HepG2 (cell line): ENCODE results near the gene RRAS. TPM values are rescaled to one million over a fixed set of nuclear protein-coding genes. Genes with fewer than 3 reads are reported as not detected.

Experiments
- ATAC-seq: fragments of 200-7000 bp; cut with Tn5 transposase; 3 replicates; pipeline ENCODE4 v1.9.1; 2020; ENCODE audit warnings: mild to moderate bottlenecking, moderate library complexity
- BruUV-seq: library from RNA; stranded (reverse); fragments of 400-500 nt; replicated peaks from 2 replicates; lab custom pipeline; 2021; lab: Mats Ljungman, UMichigan
- CTCF ChIA-PET: fragments of 300-600 bp; formaldehyde crosslinking; extraction: SDS; loops from one replicate; lab custom pipeline; 2021; ENCODE audit warnings: low total read pairs, inconsistent platforms, low intra/inter-chr PET ratio; lab: Yijun Ruan, JAX
- POLR2A ChIA-PET: fragments of 350-600 bp; sonication (Branson Sonifier 250); formaldehyde crosslinking; loops from one replicate; lab custom pipeline; 2020; ENCODE audit warnings: antibody characterized with exemption, inconsistent platforms; lab: Yijun Ruan, JAX
- DNase-seq: peaks from one replicate; pipeline ENCODE4 v3.0.0-alpha.2; 2015; ENCODE audit warnings: low spot score
- FAIRE-seq: peaks from 3 replicates; lab custom pipeline; 2011; peaks lifted over from hg19 to GRCh38; lab: Jason Lieb, UNC
- H2AFZ ChIP-seq: one replicate; pipeline ENCODE4 v1.6.1; 2011; ENCODE audit warnings: low read length, inconsistent platforms
- H3K27ac ChIP-seq: fragments of 300-600 bp; 3 replicates; pipeline ENCODE4 v1.8.0; 2011; ENCODE audit warnings: mixed run types, mild to moderate bottlenecking, mixed read lengths, low read length, inconsistent platforms; ENCODE audit not compliant: insufficient read depth; ENCODE audit errors: extremely low read length
- H3K27me3 ChIP-seq, 2 experiments: fragments of 200-600 bp in 1 of 2; 2 replicates in 1 of 2; 3 replicates in 1 of 2; pipeline versions ENCODE4 v1.6.0 to v1.8.0; 2011; ENCODE audit warnings: low read length in 2 of 2, mild to moderate bottlenecking in 2 of 2, moderate library complexity in 2 of 2, inconsistent platforms in 1 of 2; ENCODE audit not compliant: insufficient read depth in 2 of 2, control insufficient read depth in 1 of 2
- H3K36me3 ChIP-seq, 2 experiments: fragments of 200-600 bp in 1 of 2; replicated peaks in 1 of 2; 2 replicates in 1 of 2; 3 replicates in 1 of 2; pipeline versions ENCODE4 v1.5.1 to v1.8.0; 2011; ENCODE audit warnings: low read length in 2 of 2, inconsistent platforms in 1 of 2; ENCODE audit not compliant: insufficient read depth in 2 of 2, control insufficient read depth in 1 of 2
- H3K4me1 ChIP-seq: 2 replicates; pipeline ENCODE4 v1.5.1; 2012; ENCODE audit warnings: low read length, inconsistent platforms; ENCODE audit not compliant: insufficient read depth
- H3K4me2 ChIP-seq: 2 replicates; pipeline ENCODE4 v1.6.0; 2011; ENCODE audit warnings: low read depth, low read length, inconsistent platforms
- H3K4me3 ChIP-seq, 3 experiments: fragments of 200-600 bp in 1 of 3; sonication (generic), shearing (Covaris generic) in 1 of 3; replicated peaks in 1 of 3; 2 replicates each; pipeline ENCODE4 v1.5.1; 2011 to 2016; ENCODE audit warnings: low read length in 3 of 3, inconsistent platforms in 2 of 3, low read depth in 2 of 3, mild to moderate bottlenecking in 2 of 3, control low read depth in 1 of 3, mixed read lengths in 1 of 3; ENCODE audit not compliant: insufficient read depth in 1 of 3
- H3K79me2 ChIP-seq: one replicate; pipeline ENCODE4 v1.6.1; 2011; ENCODE audit warnings: low read length, inconsistent platforms; ENCODE audit not compliant: insufficient read depth
- H3K9ac ChIP-seq: 2 replicates; pipeline ENCODE4 v1.6.0; 2011; ENCODE audit warnings: mild to moderate bottlenecking, low read depth, low read length, inconsistent platforms; ENCODE audit not compliant: insufficient read depth
- H3K9me3 ChIP-seq: 2 replicates; pipeline ENCODE4 v1.5.1; 2012; ENCODE audit warnings: mild to moderate bottlenecking, low read length
- H4K20me1 ChIP-seq: 2 replicates; pipeline ENCODE4 v1.6.0; 2011; ENCODE audit warnings: inconsistent platforms, mild to moderate bottlenecking, low read length, moderate library complexity; ENCODE audit not compliant: insufficient read depth
- KMT2B ChIP-seq: IDR thresholded peaks from 2 replicates; pipeline ENCODE4 v1.6.1; 2016; ENCODE audit warnings: missing genetic modification reagents, missing compliant biosample characterization
- MLLT10 ChIP-seq: sonication (generic); formaldehyde crosslinking; IDR thresholded peaks from 2 replicates; pipeline ENCODE4 v1.4.0; 2020; ENCODE audit warnings: missing genetic modification reagents
- PCBP1 ChIP-seq: fragments of 200-400 bp; formaldehyde crosslinking; IDR thresholded peaks from 2 replicates; pipeline ENCODE4 v1.6.1; 2017; ENCODE audit warnings: mild to moderate bottlenecking, low read depth, low read length, borderline replicate concordance
- PCBP2 ChIP-seq: fragments of 200-400 bp; formaldehyde crosslinking; optimal IDR thresholded peaks from 2 replicates; pipeline ENCODE3; 2018; ENCODE audit warnings: low read length, low read depth; ENCODE audit not compliant: poor library complexity, severe bottlenecking
- SOX13 ChIP-seq, 3 experiments: fragments of 450-650 bp in 1 of 3; sonication (generic) in 1 of 3; formaldehyde crosslinking in 1 of 3; IDR thresholded peaks in 2 of 3; conservative IDR thresholded peaks in 1 of 3; 2 replicates each; pipeline versions ENCODE4 v1.5.0 to v1.6.1; 2016 to 2020; ENCODE audit warnings: antibody characterized with exemption in 1 of 3, mild to moderate bottlenecking in 1 of 3, missing compliant biosample characterization in 1 of 3, missing genetic modification reagents in 1 of 3, moderate library complexity in 1 of 3
- TAF1 ChIP-seq: sonication (generic); formaldehyde crosslinking; IDR thresholded peaks from 2 replicates; pipeline ENCODE4 v1.4.0; 2020; ENCODE audit warnings: missing genetic modification reagents
- WIZ ChIP-seq: sonication (generic); formaldehyde crosslinking; IDR thresholded peaks from 2 replicates; pipeline ENCODE4 v1.5.1; 2020; ENCODE audit warnings: mild to moderate bottlenecking, missing genetic modification reagents
- WGBS: methylation state at CpG from one replicate; pipeline ENCODE4 v1.1.6; 2017; ENCODE audit warnings: low lambda C conversion rate; 5-methylcytosine and 5-hydroxymethylcytosine counted together
- in situ Hi-C: cut with HindIII; loops from 2 replicates; pipeline ENCODE4 v1.10.0; 2017; ENCODE audit warnings: low pct_unique_long_range_greater_than_20kb; ENCODE audit not compliant: extremely low pct_ligation_motif_present
- intact Hi-C: fragments of 100-400 bp; cut with micrococcal nuclease; formaldehyde crosslinking; loops from one replicate; pipeline ENCODE4 v1.10.0; 2022; ENCODE audit not compliant: unreplicated experiment
- polyA plus RNA-seq, 8 experiments: library from polyadenylated mRNA; depleted of rRNA in 3 of 8; stranded (reverse) in 7 of 8; unstranded in 1 of 8; fragments of >200 nt; fragmentation: Illumina TruSeq in 4 of 8; extraction: Trizol in 4 of 8; gene quantifications; 2 replicates each; pipeline versions ENCODE4 v1.2.1 to v1.2.3, GENCODE V29; 2011 to 2016; ENCODE audit warnings: low read depth in 4 of 8, missing spikeins in 1 of 8, mixed read lengths in 1 of 8; ENCODE audit not compliant: insufficient read depth in 1 of 8
- total RNA-seq, 5 experiments: library from RNA; depleted of rRNA; stranded (reverse); fragments of >200 nt; fragmentation: Illumina TruSeq; extraction: Trizol; gene quantifications; 2 replicates each; pipeline ENCODE4 v1.2.3, GENCODE V29; 2016; ENCODE audit warnings: low read depth in 1 of 5
- TF ChIP-seq, protein P1 (sequence below): sonication (generic); formaldehyde crosslinking; IDR thresholded peaks from 2 replicates; pipeline ENCODE4 v1.8.1; 2023; ENCODE audit warnings: missing genetic modification reagents, mild to moderate bottlenecking, borderline replicate concordance
- TF ChIP-seq, protein P2 (sequence below): IDR thresholded peaks from 2 replicates; pipeline ENCODE4 v1.6.1; 2016; ENCODE audit warnings: low read depth, borderline replicate concordance
- TF ChIP-seq, protein P3 (sequence below): sonication (generic); formaldehyde crosslinking; IDR thresholded peaks from 2 replicates; pipeline ENCODE4 v1.5.0; 2020; ENCODE audit warnings: missing genetic modification reagents
- TF ChIP-seq, protein P4 (sequence below): sonication (generic); formaldehyde crosslinking; IDR thresholded peaks from 2 replicates; pipeline ENCODE4 v1.4.0; 2020; ENCODE audit warnings: missing genetic modification reagents, borderline replicate concordance

RRAS gene
- total and polyA plus RNA-seq, 2 of the 13 experiments (the other 11 are each of a cell fraction or from before 2014, with no cell fraction given) = 1.5 to 12.0 TPM

DNA sequence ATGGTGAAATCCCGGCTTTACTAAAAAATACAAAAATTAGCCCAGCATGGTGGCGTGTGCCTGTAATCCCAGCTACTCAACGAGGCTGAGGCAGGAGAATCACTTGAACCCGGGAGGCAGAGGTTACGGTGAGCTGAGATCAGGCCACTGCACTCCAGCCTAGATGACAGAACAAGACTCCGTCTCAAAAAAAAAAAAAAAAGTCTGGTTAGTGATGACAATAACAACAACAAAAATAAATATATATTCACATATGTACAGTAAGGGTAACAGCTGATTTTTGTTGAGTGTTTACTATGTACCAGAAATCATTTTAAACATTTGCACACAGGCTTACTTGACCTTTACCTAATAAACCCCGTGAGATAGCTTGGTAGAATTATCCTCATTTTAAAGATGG is 23.0 kb downstream of the RRAS start:
- no peaks in the 10 kb centered on the region for H3K27me3 ChIP-seq
- in situ Hi-C loops (no loop called here), intact Hi-C loops (loop anchor here (1.0 kb wide), 1 partner anchor 14 kb away; no protein-coding TSS in a partner anchor)
- H3K4me1 ChIP-seq = peaks cover 17% of the 10 kb centered on the region
- no peak overlapping the region for H3K27ac ChIP-seq
- no peaks in the 10 kb centered on the region for H3K9me3 ChIP-seq
- TF ChIP-seq, protein P1, sequence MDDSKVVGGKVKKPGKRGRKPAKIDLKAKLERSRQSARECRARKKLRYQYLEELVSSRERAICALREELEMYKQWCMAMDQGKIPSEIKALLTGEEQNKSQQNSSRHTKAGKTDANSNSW (CRISPR knock-in tag) = no peak
- TF ChIP-seq WIZ (CRISPR knock-in tag) (no peak), TAF1 (CRISPR knock-in tag) (no peak), MLLT10 (CRISPR knock-in tag) (no peak), PCBP2 (no peak), SOX13 (IDR thresholded peaks at IDR 0.05) (no peak), SOX13 (CRISPR knock-in tag; conservative IDR thresholded peaks at IDR 0.05 in 1 of 2, IDR thresholded peaks at IDR 0.05 in 1 of 2) (no peak), KMT2B (CRISPR knock-in tag) (no peak), PCBP1 (no peak)
- TF ChIP-seq, protein P2, sequence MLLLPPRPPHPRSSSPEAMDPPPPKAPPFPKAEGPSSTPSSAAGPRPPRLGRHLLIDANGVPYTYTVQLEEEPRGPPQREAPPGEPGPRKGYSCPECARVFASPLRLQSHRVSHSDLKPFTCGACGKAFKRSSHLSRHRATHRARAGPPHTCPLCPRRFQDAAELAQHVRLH (CRISPR knock-in tag) = no peak
- TF ChIP-seq, protein P3, sequence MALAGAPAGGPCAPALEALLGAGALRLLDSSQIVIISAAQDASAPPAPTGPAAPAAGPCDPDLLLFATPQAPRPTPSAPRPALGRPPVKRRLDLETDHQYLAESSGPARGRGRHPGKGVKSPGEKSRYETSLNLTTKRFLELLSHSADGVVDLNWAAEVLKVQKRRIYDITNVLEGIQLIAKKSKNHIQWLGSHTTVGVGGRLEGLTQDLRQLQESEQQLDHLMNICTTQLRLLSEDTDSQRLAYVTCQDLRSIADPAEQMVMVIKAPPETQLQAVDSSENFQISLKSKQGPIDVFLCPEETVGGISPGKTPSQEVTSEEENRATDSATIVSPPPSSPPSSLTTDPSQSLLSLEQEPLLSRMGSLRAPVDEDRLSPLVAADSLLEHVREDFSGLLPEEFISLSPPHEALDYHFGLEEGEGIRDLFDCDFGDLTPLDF (CRISPR knock-in tag) = no peak
- TF ChIP-seq, protein P4, sequence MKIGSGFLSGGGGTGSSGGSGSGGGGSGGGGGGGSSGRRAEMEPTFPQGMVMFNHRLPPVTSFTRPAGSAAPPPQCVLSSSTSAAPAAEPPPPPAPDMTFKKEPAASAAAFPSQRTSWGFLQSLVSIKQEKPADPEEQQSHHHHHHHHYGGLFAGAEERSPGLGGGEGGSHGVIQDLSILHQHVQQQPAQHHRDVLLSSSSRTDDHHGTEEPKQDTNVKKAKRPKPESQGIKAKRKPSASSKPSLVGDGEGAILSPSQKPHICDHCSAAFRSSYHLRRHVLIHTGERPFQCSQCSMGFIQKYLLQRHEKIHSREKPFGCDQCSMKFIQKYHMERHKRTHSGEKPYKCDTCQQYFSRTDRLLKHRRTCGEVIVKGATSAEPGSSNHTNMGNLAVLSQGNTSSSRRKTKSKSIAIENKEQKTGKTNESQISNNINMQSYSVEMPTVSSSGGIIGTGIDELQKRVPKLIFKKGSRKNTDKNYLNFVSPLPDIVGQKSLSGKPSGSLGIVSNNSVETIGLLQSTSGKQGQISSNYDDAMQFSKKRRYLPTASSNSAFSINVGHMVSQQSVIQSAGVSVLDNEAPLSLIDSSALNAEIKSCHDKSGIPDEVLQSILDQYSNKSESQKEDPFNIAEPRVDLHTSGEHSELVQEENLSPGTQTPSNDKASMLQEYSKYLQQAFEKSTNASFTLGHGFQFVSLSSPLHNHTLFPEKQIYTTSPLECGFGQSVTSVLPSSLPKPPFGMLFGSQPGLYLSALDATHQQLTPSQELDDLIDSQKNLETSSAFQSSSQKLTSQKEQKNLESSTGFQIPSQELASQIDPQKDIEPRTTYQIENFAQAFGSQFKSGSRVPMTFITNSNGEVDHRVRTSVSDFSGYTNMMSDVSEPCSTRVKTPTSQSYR (CRISPR knock-in tag) = no peak
- peaks cover 21 to 55% of the 10 kb centered on the region in 2 experiments; a peak in 4 of 5 replicates for H3K36me3 ChIP-seq
- 96% methylated on average over 7 of the region's 7 CpGs for WGBS
- H3K79me2 ChIP-seq = peaks cover 3% of the 10 kb centered on the region
- ATAC-seq = no peak
- no peak for FAIRE-seq
- DNase-seq = no peak
- no peak overlapping the region for H3K4me2 ChIP-seq
- no peak overlapping the region for H2AFZ ChIP-seq
- no peak overlapping the region for H3K4me3 ChIP-seq
- peaks cover 3% of the 10 kb centered on the region for H4K20me1 ChIP-seq
- CTCF ChIA-PET = no interaction called here
- POLR2A ChIA-PET = no interaction called here
- no peak overlapping the region for H3K9ac ChIP-seq
- BruUV-seq = no TSS peak
